HEK293T (cell line): ENCODE data around the gene ADAMTSL2.

ENCODE experiments used
- ARNT ChIP-seq: fragments of 450-650 bp; IDR thresholded peaks from 2 replicates; pipeline ENCODE4 v1.6.1; 2017; ENCODE audit warnings: mild to moderate bottlenecking
- BHLHE40 ChIP-seq: fragments of 450-650 bp; IDR thresholded peaks from 2 replicates; pipeline ENCODE4 v1.6.1; 2016; ENCODE audit warnings: mild to moderate bottlenecking, moderate library complexity, borderline replicate concordance
- ELF4 ChIP-seq: fragments of 450-650 bp; IDR thresholded peaks from 2 replicates; pipeline ENCODE4 v1.6.1; 2017; ENCODE audit warnings: antibody characterized with exemption
- FOXA1 ChIP-seq: fragments of 450-650 bp; IDR thresholded peaks from 2 replicates; pipeline ENCODE4 v1.6.1; 2016; ENCODE audit warnings: mild to moderate bottlenecking
- FOXM1 ChIP-seq: fragments of 450-650 bp; IDR thresholded peaks from 2 replicates; pipeline ENCODE4 v1.6.1; 2017; ENCODE audit warnings: mild to moderate bottlenecking, borderline replicate concordance
- HDGF ChIP-seq: fragments of 450-650 bp; IDR thresholded peaks from 2 replicates; pipeline ENCODE4 v1.6.1; 2017; ENCODE audit warnings: antibody characterized with exemption, borderline replicate concordance
- NFRKB ChIP-seq: fragments of 450-650 bp; IDR thresholded peaks from 2 replicates; pipeline ENCODE4 v1.6.1; 2016; ENCODE audit warnings: mild to moderate bottlenecking, moderate library complexity
- SUZ12 ChIP-seq: fragments of 450-650 bp; IDR thresholded peaks from 2 replicates; pipeline ENCODE4 v1.6.1; 2016; ENCODE audit warnings: mild to moderate bottlenecking
- ZNF384 ChIP-seq: fragments of 450-650 bp; IDR thresholded peaks from 2 replicates; pipeline ENCODE4 v1.6.1; 2016

- TF ChIP-seq SUZ12 (no peak), NFRKB (no peak), FOXM1 (no peak), BHLHE40 (no peak), ELF4 (no peak), ARNT (no peak), ZNF384 (no peak), HDGF (no peak), FOXA1 (no peak)
These were observed 70.9 kb downstream of the ADAMTSL2 start for GRCh38 chr9:133605446-133605845.
